ENCODE results near the gene PCNX2.

DNA sequence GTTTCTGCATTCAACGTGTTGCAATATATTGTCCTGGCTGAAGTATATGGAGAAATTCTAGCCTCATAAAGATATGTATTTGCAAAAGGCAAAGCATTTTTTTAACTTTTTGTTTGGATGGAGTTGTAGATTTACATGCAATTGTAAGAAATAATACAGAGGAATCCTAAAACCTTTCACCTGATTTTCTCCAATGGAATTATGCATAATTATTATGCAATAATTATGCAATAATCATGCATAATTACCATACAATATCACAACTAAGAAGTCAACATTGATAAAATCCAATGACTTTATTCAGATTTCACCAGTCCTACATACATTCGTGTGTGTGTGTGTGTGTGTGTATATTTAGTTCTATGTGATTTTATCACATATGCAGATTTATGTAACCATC lies 24.5 kb upstream of the PCNX2 start:
- TF ChIP-seq CTCF (IDR thresholded peaks at IDR 0.05): no peak
- no peak for TF ChIP-seq POLR2A (IDR thresholded peaks at IDR 0.05)
- TF ChIP-seq POLR2AphosphoS5 (IDR thresholded peaks at IDR 0.05): no peak

Measured in prostate gland (tissue), 2 donors.